Mammary epithelial cell (primary cell): ENCODE data around the gene RGS5.

Source experiments
- EZH2 ChIP-seq: IDR thresholded peaks from 2 replicates; pipeline ENCODE4 v1.6.1; 2012; ENCODE audit warnings: low read length, inconsistent platforms, borderline replicate concordance
- TF ChIP-seq, protein P1 (sequence below), 2 donors: IDR thresholded peaks in 1 of 2; conservative IDR thresholded peaks in 1 of 2; 2 replicates each; pipeline ENCODE4 v1.5.1; 2011 to 2012; ENCODE audit warnings: inconsistent platforms in 2 of 2, low read length in 2 of 2, mild to moderate bottlenecking in 2 of 2, control low read depth in 1 of 2, low read depth in 1 of 2; ENCODE audit not compliant: insufficient read depth in 1 of 2; ENCODE audit errors: extremely low read depth in 1 of 2

DNA sequence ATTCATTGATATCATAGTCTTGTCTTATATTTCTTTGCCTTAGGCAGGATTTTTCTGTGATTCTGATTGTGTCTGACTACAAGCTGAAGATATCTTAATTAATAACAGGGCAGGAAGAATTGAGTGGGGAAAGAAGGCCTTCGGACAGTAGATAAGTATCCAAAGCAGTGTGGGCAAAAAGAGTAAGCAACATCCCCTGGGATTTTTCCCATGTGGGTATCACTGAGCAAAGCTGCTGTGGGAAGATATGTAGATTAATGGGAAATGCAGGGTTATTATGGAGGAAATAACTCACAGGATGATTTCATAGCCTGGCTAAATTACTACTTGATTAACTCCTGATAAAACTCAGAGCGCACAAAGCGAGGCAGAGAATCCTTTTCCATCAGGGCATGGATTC lies 55.7 kb downstream of the RGS5 start:
- TF ChIP-seq, protein P1, sequence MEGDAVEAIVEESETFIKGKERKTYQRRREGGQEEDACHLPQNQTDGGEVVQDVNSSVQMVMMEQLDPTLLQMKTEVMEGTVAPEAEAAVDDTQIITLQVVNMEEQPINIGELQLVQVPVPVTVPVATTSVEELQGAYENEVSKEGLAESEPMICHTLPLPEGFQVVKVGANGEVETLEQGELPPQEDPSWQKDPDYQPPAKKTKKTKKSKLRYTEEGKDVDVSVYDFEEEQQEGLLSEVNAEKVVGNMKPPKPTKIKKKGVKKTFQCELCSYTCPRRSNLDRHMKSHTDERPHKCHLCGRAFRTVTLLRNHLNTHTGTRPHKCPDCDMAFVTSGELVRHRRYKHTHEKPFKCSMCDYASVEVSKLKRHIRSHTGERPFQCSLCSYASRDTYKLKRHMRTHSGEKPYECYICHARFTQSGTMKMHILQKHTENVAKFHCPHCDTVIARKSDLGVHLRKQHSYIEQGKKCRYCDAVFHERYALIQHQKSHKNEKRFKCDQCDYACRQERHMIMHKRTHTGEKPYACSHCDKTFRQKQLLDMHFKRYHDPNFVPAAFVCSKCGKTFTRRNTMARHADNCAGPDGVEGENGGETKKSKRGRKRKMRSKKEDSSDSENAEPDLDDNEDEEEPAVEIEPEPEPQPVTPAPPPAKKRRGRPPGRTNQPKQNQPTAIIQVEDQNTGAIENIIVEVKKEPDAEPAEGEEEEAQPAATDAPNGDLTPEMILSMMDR (conservative IDR thresholded peaks at IDR 0.05 in 1 of 2, IDR thresholded peaks at IDR 0.05 in 1 of 2; ENCODE audit: extremely low read depth in 1 of 2, insufficient read depth in 1 of 2, low read depth in 1 of 2, low read length in 2 of 2): no peak
- TF ChIP-seq EZH2: no peak
